Glutamatergic neuron (in vitro differentiated cells): Measurements from ENCODE around the gene OR10A4. TPM values are rescaled to one million over a fixed set of nuclear protein-coding genes. Genes with fewer than 3 reads are reported as not detected.
"Not testable (repeated sequence)": the region's sequence is repeated elsewhere in the genome, so short reads cannot be mapped to it uniquely, and the experiment has no call there.

Source experiments
- DNase-seq: peaks from one replicate; pipeline ENCODE4 v3.0.0; 2022
- H3K27ac Mint-ChIP-seq: one replicate; pipeline ENCODE4 v1.8.0; 2020; ENCODE audit warnings: mild to moderate bottlenecking, mixed read lengths, inconsistent platforms; ENCODE audit not compliant: unreplicated experiment
- H3K27me3 Mint-ChIP-seq: one replicate; pipeline ENCODE4 v1.8.0; 2020; ENCODE audit warnings: mild to moderate bottlenecking, moderate library complexity, mixed read lengths, inconsistent platforms; ENCODE audit not compliant: unreplicated experiment
- H3K36me3 Mint-ChIP-seq: one replicate; pipeline ENCODE4 v1.8.0; 2020; ENCODE audit warnings: mild to moderate bottlenecking, mixed read lengths, inconsistent platforms; ENCODE audit not compliant: unreplicated experiment
- H3K4me1 Mint-ChIP-seq: one replicate; pipeline ENCODE4 v1.8.0; 2020; ENCODE audit warnings: mild to moderate bottlenecking, low read depth, mixed read lengths, inconsistent platforms; ENCODE audit not compliant: unreplicated experiment
- H3K4me3 Mint-ChIP-seq: one replicate; pipeline ENCODE4 v1.8.0; 2020; ENCODE audit warnings: mild to moderate bottlenecking, mixed read lengths, inconsistent platforms; ENCODE audit not compliant: unreplicated experiment
- H3K9me3 Mint-ChIP-seq: one replicate; pipeline ENCODE4 v1.8.0; 2020; ENCODE audit warnings: mild to moderate bottlenecking, moderate library complexity, mixed read lengths, inconsistent platforms; ENCODE audit not compliant: unreplicated experiment
- total RNA-seq: library from RNA; stranded (reverse); fragmentation: NEBNext Ultra II Directional; extraction: Animal tissue kit (Norgen Biotek cat#: 25700); gene quantifications from one replicate; pipeline ENCODE4 v1.2.1, GENCODE V29; 2021; ENCODE audit not compliant: unreplicated experiment
- TF ChIP-seq, protein P1 (sequence below): fragments of 200-600 bp; sonication (generic); IDR thresholded peaks from one replicate; pipeline ENCODE4 v1.5.0; 2021; ENCODE audit not compliant: partially characterized antibody, unreplicated experiment

The OR10A4 gene
- total RNA-seq, 1 donor from 2014 or later, result not detected

DNA sequence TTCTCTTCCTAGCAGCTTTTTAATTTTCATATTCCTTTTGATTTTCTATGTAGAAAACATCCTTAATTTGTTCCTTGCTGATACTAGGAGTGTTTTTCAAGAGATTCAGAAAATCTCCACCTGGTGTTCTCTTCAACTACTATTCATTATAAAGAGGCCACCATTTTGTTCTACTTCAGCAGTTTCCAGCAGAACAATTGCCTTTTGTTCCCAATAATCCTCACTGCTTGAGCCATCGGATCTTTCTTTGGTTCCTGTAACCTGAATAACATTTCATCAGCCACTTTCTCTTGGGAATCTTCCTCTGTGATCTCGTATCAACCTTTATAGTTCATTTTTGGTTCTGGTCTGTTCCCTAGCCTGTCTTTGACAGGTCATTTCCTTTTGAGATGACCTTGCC is 32.8 kb upstream of the OR10A4 start:
- H3K9me3 Mint-ChIP-seq, result peaks cover 1% of the 10 kb centered on the region
- no peak for DNase-seq
- peaks cover 5% of the 10 kb centered on the region for H3K36me3 Mint-ChIP-seq
- H3K4me1 Mint-ChIP-seq, result no peaks in the 10 kb centered on the region
- TF ChIP-seq, protein P1, sequence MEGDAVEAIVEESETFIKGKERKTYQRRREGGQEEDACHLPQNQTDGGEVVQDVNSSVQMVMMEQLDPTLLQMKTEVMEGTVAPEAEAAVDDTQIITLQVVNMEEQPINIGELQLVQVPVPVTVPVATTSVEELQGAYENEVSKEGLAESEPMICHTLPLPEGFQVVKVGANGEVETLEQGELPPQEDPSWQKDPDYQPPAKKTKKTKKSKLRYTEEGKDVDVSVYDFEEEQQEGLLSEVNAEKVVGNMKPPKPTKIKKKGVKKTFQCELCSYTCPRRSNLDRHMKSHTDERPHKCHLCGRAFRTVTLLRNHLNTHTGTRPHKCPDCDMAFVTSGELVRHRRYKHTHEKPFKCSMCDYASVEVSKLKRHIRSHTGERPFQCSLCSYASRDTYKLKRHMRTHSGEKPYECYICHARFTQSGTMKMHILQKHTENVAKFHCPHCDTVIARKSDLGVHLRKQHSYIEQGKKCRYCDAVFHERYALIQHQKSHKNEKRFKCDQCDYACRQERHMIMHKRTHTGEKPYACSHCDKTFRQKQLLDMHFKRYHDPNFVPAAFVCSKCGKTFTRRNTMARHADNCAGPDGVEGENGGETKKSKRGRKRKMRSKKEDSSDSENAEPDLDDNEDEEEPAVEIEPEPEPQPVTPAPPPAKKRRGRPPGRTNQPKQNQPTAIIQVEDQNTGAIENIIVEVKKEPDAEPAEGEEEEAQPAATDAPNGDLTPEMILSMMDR, result no peak
- H3K27ac Mint-ChIP-seq, result no peak overlapping the region
- H3K4me3 Mint-ChIP-seq, result no peak overlapping the region
- H3K27me3 Mint-ChIP-seq, result no peaks in the 10 kb centered on the region

DNA sequence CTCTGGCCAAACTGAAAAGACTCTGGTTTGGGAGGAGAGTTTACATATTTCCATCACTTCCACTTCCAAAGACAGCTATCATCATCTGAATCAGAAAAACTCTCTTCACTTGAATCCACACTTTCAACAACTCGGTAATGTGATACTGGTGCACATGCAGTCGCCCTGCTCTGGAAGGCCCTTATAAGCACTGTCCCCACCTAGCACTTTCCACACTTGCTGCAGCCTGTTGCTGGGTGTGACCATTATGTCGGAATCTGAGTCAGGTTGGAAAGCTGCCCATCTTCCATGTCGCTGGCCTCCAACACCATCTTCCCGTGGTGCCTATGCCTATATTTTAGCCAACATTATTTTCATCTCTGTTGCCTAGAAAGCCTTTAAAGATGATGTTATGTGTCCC is 32.1 kb upstream of the OR10A4 start:
- no peak for DNase-seq
- no peaks in the 10 kb centered on the region for H3K4me1 Mint-ChIP-seq
- H3K27ac Mint-ChIP-seq, result no peak overlapping the region
- H3K36me3 Mint-ChIP-seq, result peaks cover 5% of the 10 kb centered on the region
- H3K4me3 Mint-ChIP-seq, result no peak overlapping the region
- H3K27me3 Mint-ChIP-seq, result no peaks in the 10 kb centered on the region
- peaks cover 1% of the 10 kb centered on the region for H3K9me3 Mint-ChIP-seq
- TF ChIP-seq, protein P1, result no peak

DNA sequence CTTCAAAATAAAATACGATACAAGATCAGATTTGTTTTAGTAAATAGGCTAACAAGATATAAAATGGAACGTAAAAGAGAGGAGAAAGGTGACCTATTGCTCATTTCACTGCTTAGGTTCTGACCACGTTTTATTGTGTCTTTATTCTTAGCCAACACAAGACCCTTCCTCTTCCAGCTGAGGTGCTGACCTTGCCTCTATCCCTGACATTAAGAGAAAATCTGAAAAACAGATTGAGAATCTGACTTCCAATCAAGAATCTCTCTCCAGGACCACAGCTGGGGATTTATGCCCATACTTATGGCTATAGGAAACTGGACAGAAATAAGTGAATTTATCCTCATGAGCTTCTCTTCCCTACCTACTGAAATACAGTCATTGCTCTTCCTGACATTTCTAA is 31.0 kb upstream of the OR10A4 start, which contains the start of gene OR10A5:
Gene OR10A5 (plus strand): TSS at position 301 of the 400 bp plus-strand sequence. CDS start 0 bp downstream, at position 301.
- H3K4me3 Mint-ChIP-seq, result no peak within 1 kb of the TSS
- H3K27me3 Mint-ChIP-seq, result no peaks in the 10 kb centered on the region
- H3K36me3 Mint-ChIP-seq, result peaks cover 5% of the 10 kb centered on the region
- TF ChIP-seq, protein P1, result no peak
- DNase-seq, result no peak
- no peaks in the 10 kb centered on the region for H3K4me1 Mint-ChIP-seq
- H3K9me3 Mint-ChIP-seq, result peaks cover 1% of the 10 kb centered on the region
- no peak within 1 kb of the TSS for H3K27ac Mint-ChIP-seq

DNA sequence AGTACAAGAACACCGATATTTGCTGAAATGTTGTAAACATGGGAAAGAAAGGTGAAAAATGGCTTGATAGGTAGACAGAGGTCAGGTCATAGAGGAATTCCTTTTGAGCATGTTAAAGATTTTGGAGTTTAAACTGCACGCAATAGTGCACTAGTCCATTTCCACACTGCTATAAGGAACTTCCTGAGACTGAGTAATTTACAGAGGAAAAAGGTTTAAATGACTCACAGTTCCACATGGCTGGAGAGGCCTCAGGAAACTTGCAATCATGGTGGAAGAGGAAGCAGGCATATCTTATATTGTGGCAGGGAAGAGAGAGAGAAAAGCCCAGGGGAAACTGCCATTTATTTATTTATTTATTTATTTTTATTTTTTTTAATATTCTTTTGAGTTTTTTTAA is 25.9 kb upstream of the OR10A4 start:
- H3K4me3 Mint-ChIP-seq, result no peak overlapping the region
- no peak overlapping the region for H3K27ac Mint-ChIP-seq
- TF ChIP-seq, protein P1, result no peak
- no peaks in the 10 kb centered on the region for H3K27me3 Mint-ChIP-seq
- peaks cover 1% of the 10 kb centered on the region for H3K9me3 Mint-ChIP-seq
- H3K36me3 Mint-ChIP-seq, result peaks cover 12% of the 10 kb centered on the region
- no peak for DNase-seq
- no peaks in the 10 kb centered on the region for H3K4me1 Mint-ChIP-seq

DNA sequence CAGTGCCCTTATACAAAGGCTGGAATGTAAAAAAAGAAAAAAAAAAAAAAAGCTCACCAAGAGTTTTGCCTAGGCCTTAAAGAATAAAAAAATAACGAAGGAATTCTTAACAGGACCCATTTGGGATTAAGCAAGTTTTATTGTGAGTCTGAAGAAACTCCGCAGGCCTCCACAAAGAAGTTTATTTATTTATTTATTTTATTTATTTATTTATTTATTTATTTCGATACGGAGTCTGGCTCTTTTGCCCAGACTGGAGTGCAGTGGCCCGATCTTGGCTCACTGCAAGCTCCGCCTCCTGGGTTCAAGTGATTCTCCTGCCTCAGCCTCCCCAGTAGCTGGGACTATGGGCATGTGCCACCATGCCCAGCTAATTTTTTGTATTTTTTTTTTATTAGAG is 21.6 kb upstream of the OR10A4 start:
- not testable (repeated sequence) for H3K36me3 Mint-ChIP-seq, H3K27me3 Mint-ChIP-seq, DNase-seq, H3K9me3 Mint-ChIP-seq, H3K27ac Mint-ChIP-seq, H3K4me1 Mint-ChIP-seq, H3K4me3 Mint-ChIP-seq

DNA sequence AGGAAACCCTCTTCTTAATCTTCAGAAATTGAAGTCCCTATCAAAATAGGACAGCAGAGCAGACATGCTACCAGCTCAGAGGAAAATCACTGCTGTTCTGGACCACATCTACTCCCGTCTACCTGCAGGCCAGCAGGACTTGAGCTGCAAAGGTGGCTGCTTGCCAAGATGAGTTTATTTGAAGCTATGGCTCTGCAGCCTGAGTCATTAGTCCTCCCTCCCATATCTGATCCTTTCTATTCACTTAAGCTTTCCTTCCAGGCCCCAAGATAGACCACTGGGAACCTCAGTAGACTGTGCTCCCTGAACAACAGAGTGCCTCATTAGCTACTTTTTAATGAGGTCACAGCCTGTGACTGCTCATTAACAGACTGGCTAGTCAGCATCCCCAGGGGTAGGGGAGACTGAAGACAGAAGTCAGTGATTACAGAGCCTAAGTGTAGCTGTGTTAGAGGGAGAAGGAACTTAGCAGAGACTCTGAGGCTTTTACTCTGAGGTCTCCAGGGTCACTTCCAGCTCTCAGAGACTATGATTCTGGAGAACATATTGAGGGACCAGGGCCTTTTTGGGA is 20.4 kb upstream of the OR10A4 start:
- TF ChIP-seq, protein P1, result no peak
- H3K4me1 Mint-ChIP-seq, result peaks cover 10% of the 10 kb centered on the region
- DNase-seq, result peak; percentile 19
- no peak overlapping the region for H3K4me3 Mint-ChIP-seq
- peaks cover 8% of the 10 kb centered on the region for H3K36me3 Mint-ChIP-seq
- peak overlapping the region; percentile 65 for H3K27ac Mint-ChIP-seq
- H3K9me3 Mint-ChIP-seq, result no peaks in the 10 kb centered on the region
- no peaks in the 10 kb centered on the region for H3K27me3 Mint-ChIP-seq
